Progenitor cell of endocrine pancreas (in vitro differentiated cells): ENCODE results near the gene TNFRSF11A. TPM values are rescaled to one million over a fixed set of nuclear protein-coding genes. Genes with fewer than 3 reads are reported as not detected.

Experiments used
- DNase-seq: peaks from one replicate; pipeline ENCODE4 v3.0.0; 2021; ENCODE audit warnings: low spot score; ENCODE audit not compliant: unreplicated experiment
- H3K27ac Mint-ChIP-seq: 2 replicates; pipeline ENCODE4 v1.8.0; 2021; ENCODE audit warnings: mild to moderate bottlenecking, moderate library complexity, mixed read lengths
- H3K27me3 Mint-ChIP-seq: 2 replicates; pipeline ENCODE4 v1.8.0; 2021; ENCODE audit warnings: mixed read lengths
- H3K36me3 Mint-ChIP-seq: 2 replicates; pipeline ENCODE4 v1.8.0; 2022; ENCODE audit warnings: mixed read lengths; ENCODE audit not compliant: insufficient read depth
- H3K4me1 Mint-ChIP-seq: 2 replicates; pipeline ENCODE4 v1.8.0; 2021; ENCODE audit warnings: low read depth, mixed read lengths
- H3K4me3 Mint-ChIP-seq: 2 replicates; pipeline ENCODE4 v1.8.0; 2021; ENCODE audit warnings: low read depth, mild to moderate bottlenecking, moderate library complexity, mixed read lengths
- H3K9me3 Mint-ChIP-seq: 2 replicates; pipeline ENCODE4 v1.8.0; 2021; ENCODE audit warnings: low read depth, mixed read lengths
- total RNA-seq: library from RNA; stranded (reverse); gene quantifications from 2 replicates; pipeline ENCODE4 v1.2.1, GENCODE V29; 2021
- TF ChIP-seq, protein P1 (sequence below): fragments of 200-600 bp; sonication (generic); IDR thresholded peaks from one replicate; pipeline ENCODE4 v1.5.0; 2021; ENCODE audit warnings: antibody characterized with exemption, mild to moderate bottlenecking; ENCODE audit not compliant: unreplicated experiment

Gene TNFRSF11A
- total RNA-seq, 1 donor from 2014 or later, result 0.43 TPM

DNA sequence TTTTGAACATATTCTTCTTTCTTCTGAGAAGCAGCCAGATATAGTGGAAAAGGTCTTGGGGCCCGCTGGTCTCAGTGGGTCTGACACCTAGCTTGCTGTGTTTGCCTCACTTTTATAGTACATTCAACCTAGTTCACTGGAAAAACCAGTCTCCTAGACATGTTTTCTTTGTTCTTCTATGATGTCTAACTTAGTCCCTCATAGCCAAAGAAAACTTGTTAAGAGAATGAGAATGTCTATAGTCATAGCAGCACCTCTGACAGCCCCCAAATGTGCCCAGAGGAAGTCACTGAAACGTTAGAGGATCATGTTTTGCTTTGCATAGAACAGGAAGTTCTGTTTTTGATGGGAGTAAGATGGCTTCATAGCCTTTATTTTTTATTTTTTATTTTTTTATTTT lies 40.3 kb downstream of the TNFRSF11A start:
- TF ChIP-seq, protein P1, sequence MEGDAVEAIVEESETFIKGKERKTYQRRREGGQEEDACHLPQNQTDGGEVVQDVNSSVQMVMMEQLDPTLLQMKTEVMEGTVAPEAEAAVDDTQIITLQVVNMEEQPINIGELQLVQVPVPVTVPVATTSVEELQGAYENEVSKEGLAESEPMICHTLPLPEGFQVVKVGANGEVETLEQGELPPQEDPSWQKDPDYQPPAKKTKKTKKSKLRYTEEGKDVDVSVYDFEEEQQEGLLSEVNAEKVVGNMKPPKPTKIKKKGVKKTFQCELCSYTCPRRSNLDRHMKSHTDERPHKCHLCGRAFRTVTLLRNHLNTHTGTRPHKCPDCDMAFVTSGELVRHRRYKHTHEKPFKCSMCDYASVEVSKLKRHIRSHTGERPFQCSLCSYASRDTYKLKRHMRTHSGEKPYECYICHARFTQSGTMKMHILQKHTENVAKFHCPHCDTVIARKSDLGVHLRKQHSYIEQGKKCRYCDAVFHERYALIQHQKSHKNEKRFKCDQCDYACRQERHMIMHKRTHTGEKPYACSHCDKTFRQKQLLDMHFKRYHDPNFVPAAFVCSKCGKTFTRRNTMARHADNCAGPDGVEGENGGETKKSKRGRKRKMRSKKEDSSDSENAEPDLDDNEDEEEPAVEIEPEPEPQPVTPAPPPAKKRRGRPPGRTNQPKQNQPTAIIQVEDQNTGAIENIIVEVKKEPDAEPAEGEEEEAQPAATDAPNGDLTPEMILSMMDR, result no peak
- H3K4me3 Mint-ChIP-seq, result no peak overlapping the region
- DNase-seq, result no peak
- H3K27me3 Mint-ChIP-seq, result peaks cover 3% of the 10 kb centered on the region
- H3K27ac Mint-ChIP-seq, result no peak overlapping the region
- H3K4me1 Mint-ChIP-seq, result no peaks in the 10 kb centered on the region
- H3K9me3 Mint-ChIP-seq, result no peaks in the 10 kb centered on the region
- H3K36me3 Mint-ChIP-seq, result no peaks in the 10 kb centered on the region

DNA sequence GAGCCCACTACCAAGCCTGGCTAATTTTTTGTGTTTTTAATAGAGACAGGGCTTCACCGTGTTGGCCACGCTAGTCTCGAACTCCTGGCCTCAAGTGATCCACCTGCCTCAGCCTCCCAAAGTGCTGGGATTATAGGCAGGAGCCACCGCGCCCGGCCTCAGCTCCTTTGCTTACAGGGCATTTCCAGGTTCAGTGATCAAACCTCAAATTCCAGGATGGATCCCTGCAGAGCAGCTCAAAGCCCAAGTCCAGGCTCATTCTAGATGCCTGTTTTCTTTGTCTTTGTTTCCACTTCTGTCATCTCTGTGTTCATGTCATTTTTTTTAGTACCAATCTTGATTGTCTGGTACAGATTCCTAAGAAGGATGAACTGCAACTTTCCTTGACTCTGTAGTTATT lies 41.9 kb downstream of the TNFRSF11A start:
- H3K4me3 Mint-ChIP-seq, result no peak overlapping the region
- no peaks in the 10 kb centered on the region for H3K36me3 Mint-ChIP-seq
- no peaks in the 10 kb centered on the region for H3K4me1 Mint-ChIP-seq
- no peak overlapping the region for H3K27ac Mint-ChIP-seq
- peaks cover 3% of the 10 kb centered on the region for H3K27me3 Mint-ChIP-seq
- TF ChIP-seq, protein P1, result no peak
- no peak for DNase-seq
- no peaks in the 10 kb centered on the region for H3K9me3 Mint-ChIP-seq

DNA sequence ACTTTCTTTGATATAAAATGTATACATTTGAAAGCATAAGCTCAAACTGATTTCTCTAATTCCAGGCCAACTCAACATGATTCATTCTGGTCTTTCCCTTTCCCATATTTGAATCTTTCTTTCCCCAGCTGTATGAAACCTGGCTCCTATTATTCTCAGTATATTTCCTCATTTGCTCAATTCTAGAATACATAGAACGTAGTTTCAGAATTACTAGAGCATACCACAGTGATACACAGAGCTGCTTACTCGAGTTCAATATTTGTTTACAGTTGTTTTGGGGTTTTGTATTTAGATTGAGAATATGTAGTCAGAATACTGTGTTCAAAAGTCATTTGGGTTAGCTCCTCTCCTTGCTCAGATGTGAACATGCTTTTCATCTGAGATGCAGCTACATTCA lies 43.0 kb downstream of the TNFRSF11A start:
- no peak for DNase-seq
- H3K27ac Mint-ChIP-seq, result no peak overlapping the region
- H3K4me3 Mint-ChIP-seq, result no peak overlapping the region
- TF ChIP-seq, protein P1, result no peak
- H3K27me3 Mint-ChIP-seq, result peaks cover 3% of the 10 kb centered on the region
- no peaks in the 10 kb centered on the region for H3K36me3 Mint-ChIP-seq
- no peaks in the 10 kb centered on the region for H3K4me1 Mint-ChIP-seq
- no peaks in the 10 kb centered on the region for H3K9me3 Mint-ChIP-seq

DNA sequence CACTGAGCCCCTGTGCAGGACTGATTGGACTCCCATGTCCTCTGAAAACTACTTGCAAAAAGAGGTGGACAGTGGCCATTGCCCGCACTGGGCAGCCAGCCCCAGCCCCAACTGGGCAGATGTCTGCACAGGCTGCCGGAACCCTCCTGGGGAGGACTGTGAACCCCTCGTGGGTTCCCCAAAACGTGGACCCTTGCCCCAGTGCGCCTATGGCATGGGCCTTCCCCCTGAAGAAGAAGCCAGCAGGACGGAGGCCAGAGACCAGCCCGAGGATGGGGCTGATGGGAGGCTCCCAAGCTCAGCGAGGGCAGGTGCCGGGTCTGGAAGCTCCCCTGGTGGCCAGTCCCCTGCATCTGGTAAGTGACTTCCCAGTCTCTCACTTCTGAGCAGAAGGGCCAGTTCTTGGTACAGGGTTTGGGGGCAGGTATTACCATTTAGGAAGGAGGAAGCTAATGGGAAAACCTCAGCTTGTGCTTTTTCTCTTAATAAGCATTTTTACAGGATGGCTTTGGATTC lies 44.1 kb downstream of the TNFRSF11A start:
- Mint-ChIP-seq H3K36me3 (no peaks in the 10 kb centered on the region), H3K27me3 (peaks cover 3% of the 10 kb centered on the region), H3K4me3 (no peak overlapping the region), H3K9me3 (no peaks in the 10 kb centered on the region), H3K4me1 (no peaks in the 10 kb centered on the region), H3K27ac (no peak overlapping the region)
- DNase-seq, result no peak
- TF ChIP-seq, protein P1, result no peak

DNA sequence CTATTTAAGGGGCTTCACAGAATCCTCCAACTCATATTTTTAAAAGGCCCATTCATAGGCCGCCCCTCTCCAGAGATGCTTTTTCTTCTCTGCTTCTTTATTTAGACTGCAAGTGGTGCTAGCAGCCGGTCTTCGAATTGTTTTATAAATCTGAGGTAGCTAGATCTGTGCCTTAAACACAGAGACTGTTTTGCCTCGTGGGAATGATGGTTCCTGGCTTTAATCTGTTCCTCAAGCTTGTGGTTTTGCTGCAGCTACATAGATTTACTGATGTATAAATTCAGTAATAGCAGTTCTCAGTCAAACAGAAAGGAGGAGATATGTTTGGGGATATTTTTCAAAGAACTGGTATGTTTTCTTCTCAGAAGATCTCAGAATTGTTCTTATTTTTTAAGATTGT lies 45.3 kb downstream of the TNFRSF11A start:
- TF ChIP-seq, protein P1, result no peak
- Mint-ChIP-seq H3K27ac (no peak overlapping the region), H3K9me3 (no peaks in the 10 kb centered on the region), H3K27me3 (peaks cover 3% of the 10 kb centered on the region), H3K4me3 (no peak overlapping the region), H3K36me3 (no peaks in the 10 kb centered on the region), H3K4me1 (no peaks in the 10 kb centered on the region)
- DNase-seq, result no peak
